ENCODE data around the gene CNNM3.
A peak's percentile ranks its signal among the peaks of the same experiment; 100 is the strongest.

The CNNM3 gene

DNA sequence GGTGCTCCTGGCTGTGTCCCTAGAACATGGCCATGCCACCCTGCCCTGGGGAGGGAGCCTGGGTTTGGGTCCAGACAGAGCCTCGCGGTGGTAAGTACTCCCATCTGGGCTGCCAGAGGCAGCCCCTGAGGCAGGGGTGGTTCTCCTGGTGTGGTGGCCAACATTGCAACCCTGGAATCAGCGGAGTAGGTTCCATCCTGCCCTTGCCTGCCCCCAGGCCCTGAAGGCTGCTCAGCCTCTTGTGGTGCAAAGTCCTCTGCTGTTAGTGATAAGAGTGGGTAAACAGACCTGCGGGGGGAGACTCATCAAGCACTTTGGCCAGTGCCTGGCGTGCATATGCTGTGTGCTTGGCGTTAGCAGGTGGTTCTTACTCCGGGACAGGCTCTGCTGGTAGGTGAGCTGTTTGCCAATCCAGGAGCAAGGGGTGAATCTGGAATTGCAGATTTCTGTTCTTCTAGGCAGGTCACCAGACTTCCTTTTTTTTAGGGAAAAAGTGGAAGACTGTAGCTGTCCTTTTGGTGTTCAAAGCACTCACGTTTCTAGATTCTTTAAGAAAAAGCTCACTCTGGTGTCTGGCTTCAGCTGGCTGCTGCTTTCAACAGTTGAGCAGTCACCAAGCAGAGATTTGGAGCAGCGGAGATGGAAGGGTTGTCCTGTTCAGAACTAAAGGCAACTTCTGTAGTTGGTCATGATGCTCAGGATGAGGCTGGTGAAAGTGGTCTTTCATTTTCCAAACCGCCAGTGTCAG, 3.2 kb downstream of the CNNM3 start:
- DNase-seq (ENCODE audit: low spot score): peak; percentile 94

DNA sequence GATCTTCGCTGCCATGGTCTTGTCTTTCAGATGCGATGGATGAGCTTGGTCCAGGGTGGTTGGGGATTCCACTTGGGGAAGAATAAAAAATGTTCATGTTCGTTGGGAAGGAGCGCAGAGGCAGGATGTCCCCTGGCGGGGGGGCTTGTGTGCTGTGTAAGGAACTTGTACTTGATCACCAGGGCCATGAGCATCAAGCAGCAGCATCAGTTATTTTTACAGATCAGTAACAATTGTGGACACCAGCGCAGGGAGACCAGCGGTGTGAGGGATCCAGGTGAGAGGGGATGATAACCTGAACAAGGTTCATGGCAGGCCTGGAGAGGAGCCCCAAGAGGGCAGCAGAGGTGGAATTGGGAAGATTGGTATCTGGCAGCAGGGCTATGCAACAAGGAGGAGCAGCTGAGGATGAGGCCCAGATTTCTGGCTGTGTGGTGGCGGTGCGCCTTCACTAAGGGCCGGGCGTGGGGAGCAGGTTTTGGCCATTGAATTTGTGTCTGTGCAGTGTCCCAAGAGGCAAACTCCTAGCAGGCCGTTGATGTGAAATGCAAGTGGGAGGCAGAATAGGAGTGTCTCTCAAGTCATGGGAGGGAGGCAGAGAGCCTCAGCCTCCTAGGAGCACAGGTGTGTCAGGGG, 3.9 kb downstream of the CNNM3 start:
- no peak for DNase-seq (ENCODE audit: low spot score)

- no peak for DNase-seq (ENCODE audit: low spot score)
Observed at GRCh38 chr2:96821113-96821675, 5.1 kb downstream of the CNNM3 start.

DNA sequence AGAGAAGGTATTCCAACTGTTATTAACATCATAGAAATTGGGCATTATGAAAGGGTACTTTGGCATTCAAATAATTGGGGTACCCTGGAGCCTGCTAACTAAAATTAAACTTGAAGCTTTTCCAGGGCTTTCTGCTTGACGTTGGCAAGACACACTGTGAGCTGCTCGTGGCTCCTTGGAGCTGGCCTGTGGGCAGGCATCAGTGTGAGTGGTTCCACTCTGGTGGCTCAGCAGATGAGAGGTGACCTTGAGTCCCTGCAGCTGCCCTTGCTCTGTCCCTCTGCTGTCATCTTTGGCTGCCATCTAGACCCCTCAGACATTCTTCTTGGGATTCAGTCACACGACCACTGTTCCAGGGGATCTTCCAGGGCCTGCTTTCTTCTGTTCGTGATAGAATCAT, 6.7 kb downstream of the CNNM3 start:
- DNase-seq (ENCODE audit: low spot score): no peak

DNA sequence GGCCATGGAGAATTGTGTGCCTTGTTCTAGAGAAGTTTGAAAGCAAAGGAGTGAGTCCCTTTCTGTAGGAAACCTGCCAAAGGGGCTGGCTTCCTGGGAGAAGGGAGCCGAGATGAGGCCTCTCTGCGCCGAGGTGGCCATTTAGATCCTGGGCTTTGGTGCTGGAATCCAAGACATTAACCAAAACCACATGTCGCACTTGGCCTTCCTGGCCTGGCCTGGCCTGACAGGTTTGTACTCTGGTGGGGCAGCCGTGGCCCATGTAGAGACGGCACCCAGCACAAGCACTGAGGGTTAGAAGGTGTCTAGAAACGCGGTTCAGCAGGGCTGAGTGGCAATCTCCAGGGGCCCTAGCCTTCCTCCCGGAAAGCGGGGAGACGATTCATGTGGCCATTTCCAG, 7.1 kb downstream of the CNNM3 start:
- DNase-seq (ENCODE audit: low spot score): no peak

DNA sequence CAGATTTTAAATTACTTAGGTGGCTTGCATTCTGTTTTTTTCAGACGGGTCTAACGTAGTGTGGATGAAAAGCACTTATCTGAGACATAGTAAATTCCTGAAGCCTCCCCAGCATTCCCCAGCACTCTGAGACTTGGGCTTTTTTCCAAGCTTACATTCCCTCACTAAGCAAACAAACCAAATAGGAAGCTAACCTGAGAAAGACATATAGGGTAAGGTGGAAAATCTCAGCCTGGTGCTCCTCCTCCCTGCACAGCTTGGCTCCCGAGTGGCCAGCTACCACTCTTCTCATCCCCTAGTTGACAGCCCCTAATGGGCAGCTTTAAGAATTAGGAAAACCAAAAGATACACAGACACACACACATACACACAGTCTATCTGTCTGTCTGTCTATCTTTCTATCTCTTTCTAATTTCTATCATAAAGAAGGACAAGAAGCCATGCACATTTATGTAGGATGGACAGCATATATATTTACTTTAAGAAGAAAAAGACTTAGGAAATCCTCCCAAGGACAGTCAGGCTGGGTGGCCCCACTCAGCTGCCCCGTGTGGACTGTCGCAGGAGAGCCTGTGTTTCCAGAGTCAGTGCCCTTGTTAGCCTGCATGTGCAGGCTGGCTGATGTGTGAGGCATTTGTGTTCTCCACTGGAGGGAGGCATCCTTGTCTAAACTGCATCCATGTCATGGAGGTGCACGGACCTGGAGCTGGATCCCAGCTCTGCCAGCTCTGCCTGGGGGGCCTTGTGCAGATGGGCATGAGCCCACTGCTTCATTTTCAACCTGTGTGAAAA, 8.2 kb downstream of the CNNM3 start:
- peak; percentile 64 for DNase-seq (ENCODE audit: low spot score)

DNA sequence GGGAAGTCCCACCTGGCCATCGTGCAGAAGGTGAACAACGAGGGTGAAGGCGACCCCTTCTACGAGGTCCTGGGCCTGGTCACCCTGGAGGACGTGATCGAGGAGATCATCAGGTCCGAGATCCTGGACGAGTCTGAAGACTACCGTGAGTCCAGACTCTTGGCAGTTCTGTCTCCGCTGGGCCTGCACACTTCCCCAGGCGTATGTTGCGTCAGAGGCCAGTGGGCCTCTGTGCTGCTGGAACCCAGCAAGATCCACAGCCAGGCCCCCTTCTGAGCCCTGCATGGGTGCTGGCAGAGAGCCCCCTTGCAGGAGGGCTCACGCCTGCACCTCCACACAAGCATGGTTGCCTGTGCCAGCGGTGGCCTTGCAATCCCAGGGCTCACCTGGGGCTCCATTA, 9.0 kb downstream of the CNNM3 start:
- DNase-seq (ENCODE audit: low spot score): no peak

DNA sequence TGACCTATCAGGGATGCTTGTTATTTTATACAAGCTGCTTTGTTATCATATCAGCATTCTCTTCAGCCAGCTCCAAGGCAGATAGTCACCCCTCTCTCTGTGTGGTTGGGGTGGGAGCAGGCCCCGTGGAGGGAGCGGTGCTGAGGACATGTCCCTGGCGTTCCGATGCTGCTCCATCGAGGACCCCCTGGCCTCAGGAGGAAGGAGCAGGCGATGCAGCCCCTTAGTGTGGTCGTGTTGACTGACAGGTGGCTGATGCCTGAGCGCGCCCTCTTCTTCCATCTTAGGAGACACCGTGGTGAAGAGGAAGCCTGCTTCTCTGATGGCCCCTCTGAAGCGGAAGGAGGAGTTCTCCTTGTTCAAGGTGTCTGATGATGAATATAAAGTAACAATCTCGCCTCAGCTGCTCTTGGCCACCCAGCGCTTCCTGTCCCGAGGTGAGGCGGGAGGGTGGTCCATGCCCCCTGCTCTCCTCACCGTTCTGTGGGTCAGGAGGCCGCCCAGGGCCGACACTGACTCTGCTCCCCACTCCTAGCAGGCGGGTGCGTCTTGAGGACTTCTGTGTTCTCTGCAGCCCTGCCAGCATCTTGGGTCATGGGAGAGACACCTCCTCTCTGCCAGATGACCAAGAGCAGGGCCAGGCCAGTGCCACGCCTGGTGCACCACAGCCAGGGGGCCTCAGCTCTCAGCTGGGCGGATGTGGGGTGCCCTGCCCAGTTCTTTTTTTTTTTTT, 10.6 kb downstream of the CNNM3 start:
- DNase-seq (ENCODE audit: low spot score): no peak

- no peak for DNase-seq (ENCODE audit: low spot score)
Observed at GRCh38 chr2:96828436-96828835, 12.4 kb downstream of the CNNM3 start.

DNA sequence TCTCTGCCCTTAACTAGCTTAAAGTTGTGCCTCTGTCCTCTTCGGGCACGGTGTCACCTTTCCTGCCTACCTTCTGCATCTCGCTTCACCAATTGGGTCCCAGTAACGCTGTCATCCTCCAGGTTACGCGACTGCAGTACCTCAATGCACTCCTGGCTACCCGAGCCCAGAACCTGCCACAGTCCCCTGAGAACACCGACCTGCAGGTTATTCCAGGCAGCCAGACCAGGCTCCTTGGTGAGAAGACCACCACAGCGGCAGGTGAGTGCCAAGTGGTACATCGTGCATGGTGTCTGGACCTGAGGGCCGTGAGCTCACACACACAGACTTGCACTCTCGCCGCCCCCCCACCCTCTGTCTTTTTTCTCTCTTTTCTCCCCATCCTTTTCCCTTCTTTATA, 12.8 kb downstream of the CNNM3 start:
- no peak for DNase-seq (ENCODE audit: low spot score)

DNA sequence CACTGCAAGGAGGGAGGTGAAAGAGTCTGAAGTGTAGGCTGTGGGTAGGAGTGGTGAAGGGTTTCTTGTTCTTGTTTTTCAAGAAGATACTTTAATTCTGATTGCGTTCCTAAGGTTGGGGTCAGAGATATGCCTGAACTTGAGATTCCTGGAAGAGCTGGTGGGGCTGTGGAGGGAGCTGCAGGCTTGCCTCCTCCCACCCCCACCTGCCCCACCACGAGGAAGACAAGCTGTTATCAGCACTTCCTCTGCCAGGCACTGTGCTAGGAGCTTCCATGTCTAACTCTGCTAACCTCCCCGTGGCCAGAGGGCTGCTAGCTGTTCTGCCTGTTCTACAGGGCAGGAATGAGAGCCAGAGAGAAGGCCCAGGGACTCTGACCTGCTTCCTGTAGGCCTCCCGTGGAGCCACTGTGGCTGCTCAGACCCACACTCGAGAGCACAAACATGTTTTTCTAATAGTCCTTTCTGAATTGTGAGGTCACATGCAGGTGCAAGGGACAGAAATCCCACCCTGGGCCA, 14.0 kb downstream of the CNNM3 start:
- DNase-seq (ENCODE audit: low spot score): no peak

DNA sequence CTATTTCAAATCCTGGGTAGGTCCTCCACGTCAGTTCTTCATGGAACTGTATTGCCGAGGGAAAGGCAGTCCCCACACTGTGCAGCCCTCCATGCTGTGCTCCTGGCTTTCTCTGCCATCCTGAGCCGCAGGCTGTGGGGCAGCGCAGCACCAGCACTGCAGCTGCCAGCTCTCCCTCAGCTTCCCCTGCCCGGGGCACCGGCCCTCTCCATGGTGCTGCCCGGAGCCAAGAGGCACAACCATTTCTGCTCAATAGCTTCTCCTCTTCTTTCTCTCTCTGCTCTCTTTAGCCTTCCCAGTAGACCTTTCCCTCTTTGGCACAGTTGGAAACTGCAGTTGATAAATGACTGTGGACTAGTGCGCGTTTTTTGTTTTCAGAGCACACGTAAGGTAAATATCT, 15.6 kb downstream of the CNNM3 start:
- no peak for DNase-seq (ENCODE audit: low spot score)

DNA sequence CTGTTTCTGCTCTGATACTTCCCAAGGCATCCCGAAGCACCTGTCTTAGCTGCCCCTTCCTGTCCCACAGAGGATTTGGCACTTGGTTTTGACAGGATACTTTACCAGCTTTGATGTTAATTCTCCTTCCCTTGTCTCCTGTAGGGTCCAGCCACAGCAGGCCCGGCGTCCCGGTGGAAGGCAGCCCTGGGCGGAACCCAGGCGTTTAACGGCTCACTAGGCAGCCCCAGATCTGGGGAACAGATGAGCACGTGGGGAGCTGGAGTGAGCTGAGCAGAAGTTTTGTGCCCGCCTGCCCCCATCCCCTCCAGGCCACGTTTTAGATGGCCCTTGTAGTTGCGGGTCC, 16.3 kb downstream of the CNNM3 start:
- DNase-seq (ENCODE audit: low spot score): no peak

GRCh38 chr2:96832754-96833507, 16.9 kb downstream of the CNNM3 start:
- no peak for DNase-seq (ENCODE audit: low spot score)

- no peak for DNase-seq (ENCODE audit: low spot score)
Observed at GRCh38 chr2:96835830-96836229, 19.8 kb downstream of the CNNM3 start.

- no peak for DNase-seq (ENCODE audit: low spot score)
Observed at GRCh38 chr2:96837575-96837974, 21.5 kb downstream of the CNNM3 start.

DNA sequence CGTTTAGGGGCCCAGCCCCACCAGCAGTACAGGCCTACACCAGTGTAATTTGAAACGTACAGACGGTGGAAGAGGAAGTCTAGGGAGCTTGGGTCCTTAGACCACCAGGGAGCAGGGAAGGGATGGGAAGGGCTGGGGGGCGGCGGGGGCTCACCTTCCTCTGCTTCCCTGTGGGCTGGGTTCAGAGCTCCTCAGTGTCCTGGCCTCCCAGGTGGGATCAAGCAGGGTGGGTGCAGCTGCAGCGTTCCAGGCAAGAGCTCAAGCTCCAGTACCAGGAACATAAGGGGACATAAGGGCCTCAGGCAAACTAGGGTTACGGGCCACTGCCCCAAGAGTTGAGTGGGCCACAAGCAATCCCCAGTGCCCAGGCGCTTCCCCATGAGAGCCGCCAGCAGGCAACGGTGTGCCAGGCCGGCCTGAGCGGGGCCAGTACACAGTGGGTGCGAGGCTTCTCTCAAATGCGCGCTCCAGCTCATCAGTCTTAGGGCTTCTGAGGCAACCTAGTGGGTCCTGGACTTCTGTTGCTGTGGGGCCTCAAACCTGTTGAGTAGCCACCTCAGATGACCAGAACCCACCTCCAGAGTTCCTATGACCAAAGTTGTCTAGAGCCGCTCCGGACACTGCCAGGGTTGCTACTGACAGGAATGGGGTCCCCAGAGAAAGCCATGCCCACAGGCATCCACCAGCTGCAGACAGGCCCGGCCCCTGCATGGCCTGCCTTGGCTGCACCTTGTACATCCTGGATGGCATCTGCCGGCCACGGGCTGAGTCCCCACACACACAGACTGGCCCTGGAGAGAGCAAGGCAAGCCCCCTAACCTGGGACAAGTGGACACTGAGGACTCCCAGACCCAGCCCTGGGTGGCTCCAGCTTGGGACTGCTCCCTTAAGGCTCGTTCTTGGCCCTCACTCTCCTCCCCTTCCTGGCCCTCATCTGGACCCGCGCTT, 22.6 kb downstream of the CNNM3 start:
- DNase-seq (ENCODE audit: low spot score): no peak

- DNase-seq (ENCODE audit: low spot score): no peak
Observed at GRCh38 chr2:96839293-96839874, 23.3 kb downstream of the CNNM3 start.

All from HuH-7.5 (cell line).